Fibroblast of lung (primary cell): ENCODE measurements around the gene DHX16. TPM values are rescaled to one million over a fixed set of nuclear protein-coding genes. Genes with fewer than 3 reads are reported as not detected.

Experiments used
- DNase-seq, 2 donors: peaks; one replicate each; pipeline versions ENCODE4 v3.0.0 to v3.0.0-alpha.2; 2010; ENCODE audit warnings: low read depth in 2 of 2
- H2AFZ ChIP-seq: 2 replicates; pipeline ENCODE4 v1.5.1; 2012; ENCODE audit warnings: low read length, control low read depth, inconsistent platforms
- H3K27ac ChIP-seq: 2 replicates; pipeline ENCODE4 v1.5.1; 2011; ENCODE audit warnings: low read length, control low read depth; ENCODE audit not compliant: insufficient read depth
- H3K27me3 ChIP-seq: 2 replicates; pipeline ENCODE4 v1.5.1; 2011; ENCODE audit warnings: mild to moderate bottlenecking, low read length; ENCODE audit not compliant: control insufficient read depth, insufficient read depth
- H3K36me3 ChIP-seq: 2 replicates; pipeline ENCODE4 v1.5.1; 2011; ENCODE audit warnings: low read length; ENCODE audit not compliant: control insufficient read depth, insufficient read depth
- H3K4me1 ChIP-seq: 2 replicates; pipeline ENCODE4 v1.5.1; 2011; ENCODE audit warnings: low read length; ENCODE audit not compliant: control insufficient read depth, insufficient read depth; ENCODE audit errors: extremely low read depth
- H3K4me2 ChIP-seq: 2 replicates; pipeline ENCODE4 v1.5.1; 2011; ENCODE audit warnings: low read length, control low read depth; ENCODE audit not compliant: insufficient read depth; ENCODE audit errors: extremely low read depth
- H3K4me3 ChIP-seq, 4 experiments: fragments of 200-600 bp in 1 of 4; sonication (generic) in 1 of 4; replicated peaks in 1 of 4; 2 replicates each; pipeline ENCODE4 v1.5.1; 2011 to 2016; ENCODE audit warnings: low read length in 4 of 4, low read depth in 3 of 4, mild to moderate bottlenecking in 3 of 4, control low read depth in 2 of 4, inconsistent platforms in 1 of 4, mixed read lengths in 1 of 4; ENCODE audit not compliant: insufficient read depth in 1 of 4; ENCODE audit errors: control extremely low read depth in 1 of 4
- H3K79me2 ChIP-seq: 2 replicates; pipeline ENCODE4 v1.5.1; 2012; ENCODE audit warnings: mild to moderate bottlenecking, low read length, inconsistent platforms; ENCODE audit not compliant: control insufficient read depth, insufficient read depth
- H3K9ac ChIP-seq: 2 replicates; pipeline ENCODE4 v1.5.1; 2011; ENCODE audit warnings: mild to moderate bottlenecking, low read length, control low read depth; ENCODE audit not compliant: insufficient read depth
- H3K9me3 ChIP-seq: 2 replicates; pipeline ENCODE4 v1.5.1; 2012; ENCODE audit warnings: low read depth, low read length; ENCODE audit not compliant: control insufficient read depth, insufficient read depth
- H4K20me1 ChIP-seq: 2 replicates; pipeline ENCODE4 v1.5.1; 2011; ENCODE audit warnings: low read length; ENCODE audit not compliant: control insufficient read depth, insufficient read depth; ENCODE audit errors: extremely low read depth
- EZH2 ChIP-seq: IDR thresholded peaks from 2 replicates; pipeline ENCODE4 v1.5.1; 2012; ENCODE audit warnings: low read length, control low read depth, mild to moderate bottlenecking; ENCODE audit errors: missing control alignments
- polyA plus RNA-seq, 2 donors: library from polyadenylated mRNA; depleted of rRNA in 1 of 2; stranded (reverse) in 1 of 2; unstranded in 1 of 2; fragments of >200 nt; gene quantifications; 2 replicates each; pipeline ENCODE4 v1.2.1, GENCODE V29; 2011 to 2012; ENCODE audit warnings: missing spikeins in 1 of 2
- total RNA-seq: library from RNA; depleted of rRNA; stranded (reverse); fragments of >200 nt; gene quantifications from 2 replicates; pipeline ENCODE4 v1.2.1, GENCODE V29; 2014
- TF ChIP-seq, protein P1 (sequence below), 2 donors: IDR thresholded peaks in 1 of 2; conservative IDR thresholded peaks in 1 of 2; 1 replicate in 1 of 2; 2 replicates in 1 of 2; pipeline ENCODE4 v1.5.1; 2011 to 2012; ENCODE audit warnings: low read length in 2 of 2, control low read depth in 1 of 2, inconsistent platforms in 1 of 2, low read depth in 1 of 2, mild to moderate bottlenecking in 1 of 2

DHX16 gene
- total and polyA plus RNA-seq, 2 donors (not counting 1 experiment from before 2014, with no cell fraction given): 22.5 to 34.8 TPM

DNA sequence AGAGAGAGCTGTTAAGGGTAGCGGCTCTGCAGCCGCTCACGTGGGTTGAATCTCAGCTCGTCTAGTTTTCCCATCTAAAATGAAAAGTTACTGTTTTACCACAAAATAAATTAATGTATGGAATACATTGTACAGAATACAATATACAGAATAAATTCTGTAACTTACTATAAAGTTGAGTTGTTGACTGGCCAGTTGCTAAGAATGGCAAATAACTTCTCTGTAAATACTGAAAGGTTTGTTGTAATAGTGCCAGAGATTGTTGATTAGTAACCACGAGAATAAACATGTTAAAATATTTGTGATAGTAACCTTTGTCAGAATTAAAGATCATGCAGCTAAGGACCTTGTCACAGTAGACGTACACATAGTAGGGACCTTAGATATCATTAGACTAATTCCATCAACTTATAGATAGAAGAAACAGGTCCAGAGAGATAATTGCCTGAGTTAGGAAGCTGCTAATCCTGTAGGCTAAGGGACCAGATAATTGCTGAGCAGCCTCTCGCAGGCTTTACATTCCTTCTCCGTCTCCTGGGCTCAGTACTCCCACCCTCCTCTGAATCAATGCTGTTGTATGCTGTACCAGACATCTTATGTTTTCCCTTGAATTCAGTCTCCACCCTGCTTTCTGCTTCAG lies 18.5 kb upstream of the DHX16 start:
- peaks cover 29% of the 10 kb centered on the region for H3K4me1 ChIP-seq
- peak overlapping the region; percentile 35 for H2AFZ ChIP-seq
- H3K27ac ChIP-seq: peak overlapping the region; percentile 99
- H4K20me1 ChIP-seq: no peaks in the 10 kb centered on the region
- no peaks in the 10 kb centered on the region for H3K27me3 ChIP-seq
- peak overlapping the region; percentile 96 for H3K4me2 ChIP-seq
- H3K79me2 ChIP-seq: peaks cover 32% of the 10 kb centered on the region
- H3K9me3 ChIP-seq: no peaks in the 10 kb centered on the region
- TF ChIP-seq, protein P1, sequence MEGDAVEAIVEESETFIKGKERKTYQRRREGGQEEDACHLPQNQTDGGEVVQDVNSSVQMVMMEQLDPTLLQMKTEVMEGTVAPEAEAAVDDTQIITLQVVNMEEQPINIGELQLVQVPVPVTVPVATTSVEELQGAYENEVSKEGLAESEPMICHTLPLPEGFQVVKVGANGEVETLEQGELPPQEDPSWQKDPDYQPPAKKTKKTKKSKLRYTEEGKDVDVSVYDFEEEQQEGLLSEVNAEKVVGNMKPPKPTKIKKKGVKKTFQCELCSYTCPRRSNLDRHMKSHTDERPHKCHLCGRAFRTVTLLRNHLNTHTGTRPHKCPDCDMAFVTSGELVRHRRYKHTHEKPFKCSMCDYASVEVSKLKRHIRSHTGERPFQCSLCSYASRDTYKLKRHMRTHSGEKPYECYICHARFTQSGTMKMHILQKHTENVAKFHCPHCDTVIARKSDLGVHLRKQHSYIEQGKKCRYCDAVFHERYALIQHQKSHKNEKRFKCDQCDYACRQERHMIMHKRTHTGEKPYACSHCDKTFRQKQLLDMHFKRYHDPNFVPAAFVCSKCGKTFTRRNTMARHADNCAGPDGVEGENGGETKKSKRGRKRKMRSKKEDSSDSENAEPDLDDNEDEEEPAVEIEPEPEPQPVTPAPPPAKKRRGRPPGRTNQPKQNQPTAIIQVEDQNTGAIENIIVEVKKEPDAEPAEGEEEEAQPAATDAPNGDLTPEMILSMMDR (conservative IDR thresholded peaks at IDR 0.05 in 1 of 2, IDR thresholded peaks at IDR 0.05 in 1 of 2; ENCODE audit: low read depth in 1 of 2, low read length in 2 of 2): no peak
- TF ChIP-seq EZH2: no peak
- H3K9ac ChIP-seq: peak overlapping the region; percentile 49
- peak overlapping the region; percentile 31 to 95 (median 66) for H3K4me3 ChIP-seq
- no peak for DNase-seq
- no peaks in the 10 kb centered on the region for H3K36me3 ChIP-seq

DNA sequence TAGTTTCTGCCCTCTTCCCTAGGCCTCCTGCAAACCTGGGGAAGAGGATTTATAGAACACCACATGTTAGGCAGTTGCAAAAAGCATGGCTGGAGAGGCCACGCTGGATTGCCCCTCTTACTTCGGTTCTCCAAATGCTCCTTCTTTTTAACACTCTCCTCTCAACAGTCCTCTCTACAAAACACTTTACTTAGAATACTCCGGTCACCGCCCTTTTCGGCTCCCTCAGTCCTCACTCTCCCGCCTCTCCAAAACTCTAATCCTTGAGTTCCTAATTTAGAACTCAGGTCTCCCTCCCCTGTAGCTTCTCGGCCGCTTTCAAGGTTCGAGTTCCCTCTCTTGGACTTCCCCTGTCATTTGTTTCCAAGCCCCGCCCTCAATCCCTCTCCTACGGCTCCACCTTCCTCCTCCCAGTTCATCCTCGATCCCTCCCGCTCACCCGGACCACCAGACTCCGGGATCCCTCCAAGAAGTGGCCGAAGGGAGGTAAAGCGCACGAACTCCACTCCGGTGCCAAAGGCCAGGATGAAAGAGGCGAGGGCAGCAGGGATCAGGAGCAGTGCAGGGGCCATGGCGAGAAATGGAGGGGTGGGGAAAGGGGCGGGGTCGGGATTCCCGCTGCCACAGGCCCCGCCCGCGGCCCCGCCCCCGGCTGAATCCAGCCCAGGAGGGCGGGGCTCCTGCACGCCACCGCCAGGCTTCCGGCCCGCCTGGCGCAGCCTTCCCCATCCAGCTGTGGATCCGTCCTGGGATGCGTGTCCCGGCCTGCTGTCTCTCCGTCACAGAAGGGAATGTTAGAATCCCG lies 17.8 kb upstream of the DHX16 start, which contains the start of gene NRM:
TSS of gene NRM (minus strand) at position 582 of the 805 bp plus-strand sequence. CDS start at position 572, 10 bp downstream.
- peak within 1 kb of the TSS; percentile 75 to 95 (median 81) for H3K4me3 ChIP-seq
- peak within 1 kb of the TSS; percentile 97 for H2AFZ ChIP-seq

More for the DNA sequence above, 17.8 kb upstream of the DHX16 start, which contains the start of gene NRM:
- peaks cover 39% of the 10 kb centered on the region for H3K79me2 ChIP-seq
- peaks cover 29% of the 10 kb centered on the region for H3K4me1 ChIP-seq
- peak within 1 kb of the TSS; percentile 96 for H3K4me2 ChIP-seq
- no peaks in the 10 kb centered on the region for H3K27me3 ChIP-seq
- peak; percentile 77 to 80 for DNase-seq
- H3K9me3 ChIP-seq: no peaks in the 10 kb centered on the region
- TF ChIP-seq, protein P1 (conservative IDR thresholded peaks at IDR 0.05 in 1 of 2, IDR thresholded peaks at IDR 0.05 in 1 of 2; ENCODE audit: low read depth in 1 of 2, low read length in 2 of 2): no peak
- TF ChIP-seq EZH2: no peak
- H3K36me3 ChIP-seq: no peaks in the 10 kb centered on the region
- peak within 1 kb of the TSS; percentile 69 for H3K9ac ChIP-seq
- H4K20me1 ChIP-seq: no peaks in the 10 kb centered on the region
- peak within 1 kb of the TSS; percentile 99 for H3K27ac ChIP-seq
